ENCODE data around the gene TMEM220.

TMEM220 gene

GRCh38 chr17:10775740-10776356 is 46.0 kb upstream of the TMEM220 start:
- no peak for DNase-seq
- H3K27ac ChIP-seq = no peak overlapping the region
- no peaks in the 10 kb centered on the region for H3K36me3 ChIP-seq (replicated peaks)
- in situ Hi-C loops (cut with HindIII; ENCODE audit: low pct_ligation_motif_present, low sequenced_read_pairs) = no loop called here
- TF ChIP-seq CTCF (IDR thresholded peaks at IDR 0.05; ENCODE audit: low read depth, low read length, missing control alignments) = no peak
- H3K27me3 ChIP-seq (replicated peaks) = no peaks in the 10 kb centered on the region
- H3K4me3 ChIP-seq (ENCODE audit: low read depth, low read length) = no peak overlapping the region

GRCh38 chr17:10775058-10775457 is 45.2 kb upstream of the TMEM220 start:
- in situ Hi-C loops (cut with HindIII; ENCODE audit: low pct_ligation_motif_present, low sequenced_read_pairs) = no loop called here
- H3K4me3 ChIP-seq (ENCODE audit: low read depth, low read length) = no peak overlapping the region
- H3K36me3 ChIP-seq (replicated peaks) = no peaks in the 10 kb centered on the region
- no peak for DNase-seq
- no peak overlapping the region for H3K27ac ChIP-seq
- H3K27me3 ChIP-seq (replicated peaks) = no peaks in the 10 kb centered on the region
- TF ChIP-seq CTCF (IDR thresholded peaks at IDR 0.05; ENCODE audit: low read depth, low read length, missing control alignments) = no peak

GRCh38 chr17:10773391-10773790 is 43.6 kb upstream of the TMEM220 start:
- H3K4me3 ChIP-seq (ENCODE audit: low read depth, low read length) = no peak overlapping the region
- no peaks in the 10 kb centered on the region for H3K36me3 ChIP-seq (replicated peaks)
- no peaks in the 10 kb centered on the region for H3K27me3 ChIP-seq (replicated peaks)
- in situ Hi-C loops (cut with HindIII; ENCODE audit: low pct_ligation_motif_present, low sequenced_read_pairs) = no loop called here
- H3K27ac ChIP-seq = no peak overlapping the region
- DNase-seq = no peak
- no peak for TF ChIP-seq CTCF (IDR thresholded peaks at IDR 0.05; ENCODE audit: low read depth, low read length, missing control alignments)

- peak; percentile 32 for DNase-seq
- no peaks in the 10 kb centered on the region for H3K36me3 ChIP-seq (replicated peaks)
- peak; percentile 72 for TF ChIP-seq CTCF (IDR thresholded peaks at IDR 0.05; ENCODE audit: low read depth, low read length, missing control alignments)
- in situ Hi-C loops (cut with HindIII; ENCODE audit: low pct_ligation_motif_present, low sequenced_read_pairs) = no loop called here
- H3K27ac ChIP-seq = no peak overlapping the region
- no peaks in the 10 kb centered on the region for H3K27me3 ChIP-seq (replicated peaks)
- H3K4me3 ChIP-seq (ENCODE audit: low read depth, low read length) = no peak overlapping the region
Measured at GRCh38 chr17:10772425-10773380, 42.9 kb upstream of the TMEM220 start.

- Histone ChIP-seq H3K27me3 (replicated peaks) (no peaks in the 10 kb centered on the region), H3K4me3 (ENCODE audit: low read depth, low read length) (no peak overlapping the region), H3K36me3 (replicated peaks) (no peaks in the 10 kb centered on the region), H3K27ac (no peak overlapping the region)
- no peak for TF ChIP-seq CTCF (IDR thresholded peaks at IDR 0.05; ENCODE audit: low read depth, low read length, missing control alignments)
- in situ Hi-C loops (cut with HindIII; ENCODE audit: low pct_ligation_motif_present, low sequenced_read_pairs) = no loop called here
- no peak for DNase-seq
Measured at GRCh38 chr17:10771148-10771547, 41.3 kb upstream of the TMEM220 start.
